Measurements from ENCODE around the gene RIPOR2. TPM values are rescaled to one million over a fixed set of nuclear protein-coding genes. Genes with fewer than 3 reads are reported as not detected.

RIPOR2 gene
- total and polyA plus RNA-seq, 2 of the 13 experiments (the other 11 are each of a cell fraction or from before 2014, with no cell fraction given): 0.02 to 0.05 TPM

GRCh38 chr6:24900917-24901697 is 34.7 kb downstream of the RIPOR2 start (continued):
- TF ChIP-seq ZNF597 (CRISPR knock-in tag; IDR thresholded peaks at IDR 0.05) (no peak), HNF1A (IDR thresholded peaks at IDR 0.05; ENCODE audit: low read depth) (no peak), HNF1A (CRISPR knock-in tag; IDR thresholded peaks at IDR 0.05; ENCODE audit: borderline replicate concordance) (no peak), ZC3H4 (CRISPR knock-in tag; IDR thresholded peaks at IDR 0.05; ENCODE audit: borderline replicate concordance) (no peak), FUBP1 (CRISPR knock-in tag; IDR thresholded peaks at IDR 0.05; ENCODE audit: borderline replicate concordance) (no peak), CENPT (CRISPR knock-in tag; IDR thresholded peaks at IDR 0.05; ENCODE audit: low read depth) (no peak), ARID5B (CRISPR knock-in tag; IDR thresholded peaks at IDR 0.05) (no peak), ZNF180 (CRISPR knock-in tag; IDR thresholded peaks at IDR 0.05; ENCODE audit: borderline replicate concordance, low read depth) (no peak), ZBTB8A (CRISPR knock-in tag; IDR thresholded peaks at IDR 0.05; ENCODE audit: borderline replicate concordance, low read depth) (no peak), PAWR (CRISPR knock-in tag; IDR thresholded peaks at IDR 0.05; ENCODE audit: borderline replicate concordance) (no peak), ZNF598 (CRISPR knock-in tag; IDR thresholded peaks at IDR 0.05; ENCODE audit: borderline replicate concordance) (no peak), SAP130 (CRISPR knock-in tag; IDR thresholded peaks at IDR 0.05; ENCODE audit: low read depth) (no peak)
